GM19351 (cell line): ENCODE data around the gene ZNF493.

Experiments used
- ATAC-seq: cut with Tn5 transposase; IDR thresholded peaks from one replicate; pipeline ENCODE4 v1.9.1; 2021; ENCODE audit warnings: mild to moderate bottlenecking, moderate library complexity; ENCODE audit not compliant: unreplicated experiment

Gene ZNF493

DNA sequence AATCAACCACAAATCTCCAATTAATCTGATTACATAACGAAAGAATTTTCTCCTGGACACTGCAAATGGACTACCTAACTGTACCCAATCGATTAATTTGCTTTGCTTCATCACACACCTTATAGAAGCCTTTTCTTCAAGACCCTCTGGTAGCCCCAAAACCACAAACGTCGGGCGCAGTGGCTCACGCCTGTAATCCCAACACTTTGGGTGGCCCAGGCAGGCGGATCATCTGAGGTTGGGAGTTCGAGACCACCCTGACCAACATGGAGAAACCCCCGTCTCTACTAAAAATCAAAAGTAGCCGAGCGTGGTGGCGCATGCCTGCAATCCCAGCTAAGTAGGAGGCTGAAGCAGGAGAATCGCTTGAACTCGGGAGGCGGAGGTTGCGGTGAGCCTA, 65.6 kb downstream of the ZNF493 start:
- no peak for ATAC-seq

DNA sequence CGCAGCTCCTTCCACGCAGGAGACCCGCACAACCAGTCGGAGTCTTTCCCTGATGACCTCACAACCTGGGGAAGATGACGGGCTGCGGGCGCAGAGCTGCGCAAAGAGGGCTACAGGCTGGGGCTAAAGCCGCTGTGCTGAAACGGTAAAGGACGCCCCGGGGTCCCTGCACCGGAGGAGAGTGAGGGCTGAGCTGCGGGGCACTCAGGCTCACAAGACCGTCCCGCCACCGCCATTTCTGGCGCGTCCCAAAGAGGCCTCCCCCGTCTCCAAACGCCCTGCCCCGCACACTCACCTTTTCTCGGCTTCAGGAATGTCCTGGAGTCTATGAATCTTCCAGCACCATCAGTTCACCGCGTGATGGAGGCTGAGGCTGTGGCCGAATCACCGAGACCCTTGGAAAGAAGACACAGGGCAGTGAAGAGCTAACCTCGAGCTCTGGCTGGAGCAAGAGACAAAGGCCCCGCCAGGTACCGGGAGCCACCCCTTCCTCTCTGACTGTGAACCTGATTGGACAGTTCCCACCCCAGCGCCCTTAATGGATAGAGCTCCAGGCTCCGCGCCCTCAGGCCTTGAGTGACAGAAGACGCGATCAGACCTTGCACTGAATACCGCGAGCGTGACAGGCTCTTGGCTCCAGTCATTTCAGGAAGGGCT, 66.6 kb downstream of the ZNF493 start:
- ATAC-seq = no peak

DNA sequence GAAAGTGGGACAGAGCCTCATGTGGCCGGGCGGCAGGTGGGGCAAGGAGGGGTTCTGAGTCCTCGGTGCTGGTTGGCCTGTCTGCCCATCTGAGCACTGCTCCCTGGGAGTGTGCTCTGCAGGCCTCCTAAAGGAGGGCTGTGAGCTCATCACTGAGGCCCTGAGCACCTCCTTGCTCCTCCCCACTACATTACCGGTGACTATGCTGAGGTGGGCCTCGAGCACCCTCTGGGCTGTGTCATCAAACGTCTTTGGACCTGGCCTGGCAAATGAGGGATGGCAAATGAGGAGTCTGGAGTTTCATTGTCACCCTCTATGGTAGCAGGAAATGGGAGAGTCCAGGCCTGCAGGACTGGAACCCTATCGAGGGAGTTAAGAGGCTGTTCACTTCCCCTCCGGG, 69.7 kb downstream of the ZNF493 start:
- no peak for ATAC-seq

DNA sequence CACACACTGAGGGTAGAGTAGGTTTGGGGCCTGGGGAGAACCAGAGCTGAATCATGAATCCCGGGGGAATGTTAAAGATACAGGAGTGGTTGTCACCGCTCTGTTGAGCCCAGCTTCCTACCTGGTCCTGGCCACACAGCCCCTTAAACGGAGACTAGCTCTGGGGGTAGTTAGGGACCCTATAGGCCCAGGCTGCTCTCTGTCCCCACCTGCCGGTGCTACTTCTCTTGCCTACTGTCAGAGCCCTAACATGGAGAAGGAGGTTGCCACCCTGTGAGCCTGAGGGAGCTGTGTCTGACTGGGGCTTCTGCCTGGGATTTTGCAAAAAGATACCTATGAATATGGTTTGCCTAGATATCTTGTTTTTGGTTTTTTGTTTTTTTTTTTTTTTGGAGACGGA, 71.9 kb downstream of the ZNF493 start:
- ATAC-seq = no peak

DNA sequence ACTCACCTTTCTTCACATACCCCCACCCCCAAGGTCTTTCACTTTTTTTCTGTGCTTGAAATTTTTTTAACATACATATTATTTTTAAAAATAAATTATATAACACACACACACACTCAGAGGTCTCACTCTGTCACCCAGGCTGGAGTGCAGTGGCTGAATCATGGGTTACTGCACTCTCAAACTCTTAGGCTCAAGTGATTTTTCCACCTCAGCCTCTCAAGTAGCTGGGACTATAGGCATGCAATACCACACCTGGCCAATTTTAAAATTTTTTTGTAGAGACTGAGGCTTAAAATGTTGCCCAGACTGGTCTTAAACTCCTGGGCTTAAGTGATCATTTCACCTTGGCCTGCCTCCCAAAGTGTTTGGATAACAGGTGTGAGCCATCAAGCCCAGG, 75.6 kb downstream of the ZNF493 start:
- ATAC-seq = no peak

DNA sequence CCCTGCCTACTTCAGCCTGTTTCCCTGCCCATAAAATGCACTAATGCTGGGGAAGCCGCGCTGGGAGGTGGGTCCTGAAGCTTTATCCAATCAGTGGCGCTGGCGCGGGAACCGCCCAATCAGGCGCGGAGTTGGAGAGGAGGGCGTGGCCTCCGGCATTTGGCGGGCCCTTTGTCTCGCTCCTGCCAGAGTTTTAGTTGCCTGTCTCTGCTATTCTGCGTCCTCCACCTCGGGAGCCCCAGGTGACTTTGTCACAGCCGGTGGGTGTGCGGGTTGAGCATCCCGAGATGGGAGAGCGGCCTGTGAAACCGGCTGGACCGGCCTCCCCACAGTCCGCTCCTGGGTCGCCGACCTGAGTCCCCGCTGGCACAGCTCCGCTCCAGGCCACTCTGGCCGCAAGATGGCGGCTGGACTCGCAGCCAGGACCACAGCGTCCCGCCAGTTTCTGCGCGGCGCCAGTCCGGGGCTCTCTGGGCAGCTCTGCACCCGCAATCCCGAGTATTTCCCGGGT, 77.8 kb downstream of the ZNF493 start:
- ATAC-seq = no peak
